Heart left ventricle (tissue), 16 donors: ENCODE results near the gene TRMT11. TPM values are rescaled to one million over a fixed set of nuclear protein-coding genes. Genes with fewer than 3 reads are reported as not detected.
A peak's percentile ranks its signal among the peaks of the same experiment; 100 is the strongest.

Source experiments
- ATAC-seq, 4 donors: fragments of 200-7000 bp; cut with Tn5 transposase; one replicate each; pipeline ENCODE4 v1.9.1; 2020 to 2022; ENCODE audit warnings: moderate library complexity in 4 of 4, mild to moderate bottlenecking in 3 of 4, moderate number of reproducible peaks in 1 of 4
- DNase-seq, 5 donors: peaks; one replicate each; pipeline ENCODE4 v3.0.0-alpha.2; 2020
- H3K27ac ChIP-seq, 12 donors: fragments of 200-600 bp; sonication (generic) in 4 of 12; one replicate each; pipeline versions ENCODE4 v1.5.0 to v1.8.0; 2016 to 2022; ENCODE audit warnings: mild to moderate bottlenecking in 2 of 12
- H3K27me3 ChIP-seq, 9 donors: fragments of 200-600 bp; sonication (generic) in 2 of 9; one replicate each; pipeline versions ENCODE4 v1.5.1 to v1.8.0; 2016 to 2022; ENCODE audit warnings: mild to moderate bottlenecking in 3 of 9
- H3K36me3 ChIP-seq, 9 donors: fragments of 200-600 bp; sonication (generic) in 2 of 9; one replicate each; pipeline versions ENCODE4 v1.5.0 to v1.8.0; 2018 to 2022; ENCODE audit warnings: mild to moderate bottlenecking in 2 of 9
- H3K4me1 ChIP-seq, 12 donors: fragments of 200-600 bp; sonication (generic) in 4 of 12; one replicate each; pipeline versions ENCODE4 v1.5.0 to v1.8.0; 2016 to 2022; ENCODE audit warnings: mild to moderate bottlenecking in 3 of 12
- H3K4me3 ChIP-seq, 12 donors: fragments of 200-600 bp; sonication (generic) in 4 of 12; one replicate each; pipeline versions ENCODE4 v1.5.0 to v1.8.0; 2017 to 2022; ENCODE audit warnings: mild to moderate bottlenecking in 9 of 12, moderate library complexity in 4 of 12
- H3K9me3 ChIP-seq, 12 donors: fragments of 200-600 bp; sonication (generic) in 4 of 12; one replicate each; pipeline versions ENCODE4 v1.5.0 to v1.8.0; 2016 to 2022; ENCODE audit warnings: mild to moderate bottlenecking in 1 of 12
- POLR2A ChIP-seq, 2 donors: fragments of 450-650 bp; IDR thresholded peaks; one replicate each; pipeline ENCODE4 v1.6.1; 2017; ENCODE audit warnings: antibody characterized with exemption in 2 of 2, mild to moderate bottlenecking in 2 of 2, moderate library complexity in 2 of 2
- WGBS, 4 donors: extraction: QIAGEN DNeasy Blood & Tissue Kit in 2 of 4; methylation state at CpG; one replicate each; pipeline versions ENCODE4 v1.1.5 to v1.1.7; 2013 to 2018; 5-methylcytosine and 5-hydroxymethylcytosine counted together
- intact Hi-C, 10 donors: fragments of 100-400 bp; cut with DNase I; formaldehyde crosslinking; loops; one replicate each; pipeline versions ENCODE4 v1.11.1 to v1.14.2; 2022
- polyA plus RNA-seq, 2 donors: library from polyadenylated mRNA; stranded (reverse); fragments of 200-250 nt; gene quantifications; one replicate each; pipeline ENCODE4 v1.2.3, GENCODE V29; 2013
- total RNA-seq, 9 donors: library from RNA; depleted of rRNA in 2 of 9; stranded (reverse); fragments of >200 nt in 2 of 9; fragmentation: NEBNext Ultra II Directional in 3 of 9; extraction: Animal tissue kit (Norgen Biotek cat#: 25700) in 3 of 9; gene quantifications; one replicate each; pipeline versions ENCODE4 v1.1.0 to v1.2.4, GENCODE V29; 2016 to 2023
- TF ChIP-seq, protein P1 (sequence below), 12 donors: fragments of 200-600 bp; sonication (generic) in 4 of 12; IDR thresholded peaks; one replicate each; pipeline versions ENCODE4 v1.5.0 to v1.8.0; 2018 to 2022; ENCODE audit warnings: antibody characterized with exemption in 12 of 12, mild to moderate bottlenecking in 5 of 12
- donor health status: ischemic (EF 13 %, LVEDD 7.1; RV severe dilation, severe dysfunction).
- donor health status: healthy with polysubstance abuse.
- donor health status: DM: no; HTN: yes; CAD: no.
- donor health status: DM: no; HTN: no; CAD: no.
- donor health status: ischemic (EF 25% LVEDD 6.9; RV normal size, moderate dysfunction).
- donor health status: ischemic (EF 25% LVEDD 5.7; RV mildly dilated, moderate dysfunction).
- donor health status: healthy.
- donor health status: DM: yes; HTN: yes; CAD: no.
- donor health status: ischemic (EF 35%, LVEDD 5.7; RV mildly dilated, moderate dysfunction).
- donor health status: nonischemic (EF 11% LVEDD 7.7; RV severe dilation, severe dysfunction).
- donor health status: DM: yes; HTN: yes; CAD: no.
- donor health status: PGD.
- donor health status: ischemic (EF 29% LVEDD 5.4; RV normal size, mild dysfunction).
- donor health status: nonischemic (EF 23%, LVEDD 6.1; RV moderate dilation, normal function).

The TRMT11 gene
- total and polyA plus RNA-seq, 11 donors = 8.0 to 15.6 (median 11.2) TPM

DNA sequence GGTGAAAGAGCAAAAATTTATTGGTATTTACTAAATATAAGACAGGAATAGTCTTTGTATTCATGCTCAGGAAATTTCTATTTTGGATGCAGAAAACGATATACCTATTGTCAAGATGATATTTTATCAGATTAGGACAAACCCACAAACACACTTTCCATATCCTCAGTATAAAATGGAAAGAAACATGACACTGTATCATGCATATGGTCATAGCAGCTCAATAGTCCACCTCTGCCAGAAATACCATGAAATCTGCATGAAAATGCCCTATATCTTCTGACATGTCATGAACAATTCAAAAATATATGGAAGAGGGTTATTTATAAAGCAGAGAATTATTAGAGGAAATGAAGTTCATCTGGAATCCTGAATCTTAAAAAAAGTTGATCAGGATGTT is 41.4 kb upstream of the TRMT11 start:
- Histone ChIP-seq H3K36me3 (no peaks in the 10 kb centered on the region), H3K9me3 (no peaks in the 10 kb centered on the region), H3K27ac (peak overlapping the region in 9 of 12 donors; percentile 23 to 81 (median 53)), H3K4me3 (no peak overlapping the region), H3K27me3 (no peaks in the 10 kb centered on the region), H3K4me1 (peaks cover 0 to 53% (median 17%) of the 10 kb centered on the region in 12 donors)
- DNase-seq (no peak), ATAC-seq (no peak)
- intact Hi-C loops = no loop called here
- TF ChIP-seq, protein P1, sequence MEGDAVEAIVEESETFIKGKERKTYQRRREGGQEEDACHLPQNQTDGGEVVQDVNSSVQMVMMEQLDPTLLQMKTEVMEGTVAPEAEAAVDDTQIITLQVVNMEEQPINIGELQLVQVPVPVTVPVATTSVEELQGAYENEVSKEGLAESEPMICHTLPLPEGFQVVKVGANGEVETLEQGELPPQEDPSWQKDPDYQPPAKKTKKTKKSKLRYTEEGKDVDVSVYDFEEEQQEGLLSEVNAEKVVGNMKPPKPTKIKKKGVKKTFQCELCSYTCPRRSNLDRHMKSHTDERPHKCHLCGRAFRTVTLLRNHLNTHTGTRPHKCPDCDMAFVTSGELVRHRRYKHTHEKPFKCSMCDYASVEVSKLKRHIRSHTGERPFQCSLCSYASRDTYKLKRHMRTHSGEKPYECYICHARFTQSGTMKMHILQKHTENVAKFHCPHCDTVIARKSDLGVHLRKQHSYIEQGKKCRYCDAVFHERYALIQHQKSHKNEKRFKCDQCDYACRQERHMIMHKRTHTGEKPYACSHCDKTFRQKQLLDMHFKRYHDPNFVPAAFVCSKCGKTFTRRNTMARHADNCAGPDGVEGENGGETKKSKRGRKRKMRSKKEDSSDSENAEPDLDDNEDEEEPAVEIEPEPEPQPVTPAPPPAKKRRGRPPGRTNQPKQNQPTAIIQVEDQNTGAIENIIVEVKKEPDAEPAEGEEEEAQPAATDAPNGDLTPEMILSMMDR (IDR thresholded peaks at IDR 0.05) = no peak
- no peak for TF ChIP-seq POLR2A (IDR thresholded peaks at IDR 0.05)
- 61 to 68% (median 62%) methylated on average over 1 of the region's 1 CpG for WGBS, 4 donors

- peak in 2 of 4 donors; percentile 40 to 81 for ATAC-seq
- Histone ChIP-seq H3K27ac (peak overlapping the region in 9 of 12 donors; percentile 3 to 81 (median 53)), H3K9me3 (no peaks in the 10 kb centered on the region), H3K36me3 (no peaks in the 10 kb centered on the region), H3K4me1 (peaks cover 0 to 50% (median 17%) of the 10 kb centered on the region in 12 donors), H3K4me3 (no peak overlapping the region), H3K27me3 (no peaks in the 10 kb centered on the region)
- intact Hi-C loops = no loop called here
- DNase-seq = no peak
- WGBS, 4 donors = 44 to 63% (median 54%) methylated on average over 1 of the region's 1 CpG
- TF ChIP-seq, protein P1 (IDR thresholded peaks at IDR 0.05) = no peak
- TF ChIP-seq POLR2A (IDR thresholded peaks at IDR 0.05) = no peak
These were observed 40.8 kb upstream of the TRMT11 start for GRCh38 chr6:125945378-125946141.

DNA sequence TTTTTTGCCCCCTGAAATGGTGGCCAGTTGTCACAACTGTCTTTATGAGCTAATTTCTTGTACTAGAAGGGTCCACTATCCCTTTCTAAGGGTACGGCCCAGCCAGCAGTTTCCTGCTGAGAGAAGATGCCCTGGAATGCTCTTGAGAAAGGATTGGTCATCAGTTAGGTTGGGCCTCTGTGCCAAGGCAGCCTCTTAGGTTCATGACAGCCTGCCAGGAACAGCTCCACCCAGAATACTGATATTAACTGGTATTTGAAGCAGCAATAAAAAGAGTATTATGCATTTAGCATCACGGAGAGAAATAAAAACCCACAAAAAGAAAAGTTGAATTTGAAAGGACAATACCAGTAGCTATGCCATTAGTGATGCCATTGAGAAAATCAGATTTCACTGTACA is 38.7 kb upstream of the TRMT11 start:
- peaks cover 0 to 45% (median 17%) of the 10 kb centered on the region in 12 donors for H3K4me1 ChIP-seq
- no peak overlapping the region for H3K27ac ChIP-seq
- H3K36me3 ChIP-seq = no peaks in the 10 kb centered on the region
- peak in 1 of 4 donors; percentile 23 for ATAC-seq
- 78 to 87% (median 85%) methylated on average over 2 of the region's 2 CpGs for WGBS, 4 donors
- no peaks in the 10 kb centered on the region for H3K27me3 ChIP-seq
- intact Hi-C loops = no loop called here
- TF ChIP-seq, protein P1 (IDR thresholded peaks at IDR 0.05) = no peak
- TF ChIP-seq POLR2A (IDR thresholded peaks at IDR 0.05) = no peak
- DNase-seq = no peak
- no peak overlapping the region for H3K4me3 ChIP-seq
- H3K9me3 ChIP-seq = no peaks in the 10 kb centered on the region

DNA sequence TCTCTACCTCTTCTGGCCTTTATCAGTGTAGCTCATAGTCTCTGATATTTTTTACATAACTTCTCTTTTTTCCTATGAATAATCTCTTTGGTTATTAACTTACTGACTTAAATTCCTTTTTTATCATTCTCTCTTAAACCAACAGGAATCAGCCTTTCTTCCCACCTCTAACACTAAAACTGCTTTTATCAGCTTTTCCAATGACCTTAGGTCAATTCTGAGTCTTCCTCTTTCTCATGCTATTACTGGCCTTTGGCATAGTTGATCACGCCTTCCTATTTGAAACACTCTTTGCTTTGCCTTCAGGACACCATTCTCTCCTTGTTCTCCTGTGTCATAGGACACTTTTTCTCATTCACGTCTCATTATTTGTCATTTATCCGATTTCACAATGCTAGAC is 37.9 kb upstream of the TRMT11 start:
- Histone ChIP-seq H3K9me3 (no peaks in the 10 kb centered on the region), H3K4me1 (peaks cover 0 to 40% (median 17%) of the 10 kb centered on the region in 12 donors), H3K27ac (peak overlapping the region in 1 of 12 donors; percentile 33), H3K4me3 (no peak overlapping the region), H3K36me3 (no peaks in the 10 kb centered on the region), H3K27me3 (no peaks in the 10 kb centered on the region)
- intact Hi-C loops = no loop called here
- no peak for ATAC-seq
- WGBS, 4 donors = 91 to 95% (median 94%) methylated on average over 3 of the region's 3 CpGs
- TF ChIP-seq, protein P1 (IDR thresholded peaks at IDR 0.05) = no peak
- TF ChIP-seq POLR2A (IDR thresholded peaks at IDR 0.05) = no peak
- no peak for DNase-seq
